22Rv1 (cell line): ENCODE results near the gene AKAP6.

Source experiments
- ZFX ChIP-seq: fragments of 450-650 bp; IDR thresholded peaks from 2 replicates; pipeline ENCODE4 v1.6.1; 2017; ENCODE audit warnings: antibody characterized with exemption, borderline replicate concordance
- TF ChIP-seq, protein P1 (sequence below): fragments of 450-650 bp; IDR thresholded peaks from 2 replicates; pipeline ENCODE4 v1.5.1; 2017; ENCODE audit warnings: mild to moderate bottlenecking

DNA sequence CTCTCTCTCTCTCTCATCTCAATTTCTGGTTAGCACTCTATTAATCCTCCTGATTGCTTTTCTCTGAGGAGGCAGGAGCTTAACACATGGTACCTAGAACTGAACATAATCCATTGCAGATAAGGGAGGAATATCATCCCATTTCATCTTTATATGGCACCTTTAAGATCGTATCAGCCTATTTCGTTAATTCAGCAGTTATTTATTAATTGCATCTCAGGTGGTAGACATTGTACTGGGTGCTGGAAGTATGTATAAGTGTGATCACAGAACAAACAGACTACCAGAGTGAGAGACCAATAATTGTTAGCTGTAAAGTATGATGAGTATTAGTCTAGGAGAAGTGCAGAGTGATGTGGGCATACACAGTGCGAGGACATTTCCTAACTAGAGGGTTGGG lies 39.0 kb downstream of the AKAP6 start:
- TF ChIP-seq, protein P1, sequence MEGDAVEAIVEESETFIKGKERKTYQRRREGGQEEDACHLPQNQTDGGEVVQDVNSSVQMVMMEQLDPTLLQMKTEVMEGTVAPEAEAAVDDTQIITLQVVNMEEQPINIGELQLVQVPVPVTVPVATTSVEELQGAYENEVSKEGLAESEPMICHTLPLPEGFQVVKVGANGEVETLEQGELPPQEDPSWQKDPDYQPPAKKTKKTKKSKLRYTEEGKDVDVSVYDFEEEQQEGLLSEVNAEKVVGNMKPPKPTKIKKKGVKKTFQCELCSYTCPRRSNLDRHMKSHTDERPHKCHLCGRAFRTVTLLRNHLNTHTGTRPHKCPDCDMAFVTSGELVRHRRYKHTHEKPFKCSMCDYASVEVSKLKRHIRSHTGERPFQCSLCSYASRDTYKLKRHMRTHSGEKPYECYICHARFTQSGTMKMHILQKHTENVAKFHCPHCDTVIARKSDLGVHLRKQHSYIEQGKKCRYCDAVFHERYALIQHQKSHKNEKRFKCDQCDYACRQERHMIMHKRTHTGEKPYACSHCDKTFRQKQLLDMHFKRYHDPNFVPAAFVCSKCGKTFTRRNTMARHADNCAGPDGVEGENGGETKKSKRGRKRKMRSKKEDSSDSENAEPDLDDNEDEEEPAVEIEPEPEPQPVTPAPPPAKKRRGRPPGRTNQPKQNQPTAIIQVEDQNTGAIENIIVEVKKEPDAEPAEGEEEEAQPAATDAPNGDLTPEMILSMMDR, result no peak
- TF ChIP-seq ZFX, result no peak
